Spleen (tissue), 11 donors: ENCODE data around the gene PCNX1. TPM values are rescaled to one million over a fixed set of nuclear protein-coding genes. Genes with fewer than 3 reads are reported as not detected.

ENCODE experiments used
- DNase-seq: peaks from one replicate; pipeline ENCODE4 v3.0.0-alpha.2; 2020
- H3K27ac ChIP-seq, 8 donors: fragments of 200-600 bp; sonication (generic) in 7 of 8; 1 replicate in 4 of 8; 2 replicates in 4 of 8; pipeline versions ENCODE4 v1.5.0 to v1.8.0; 2016 to 2021; ENCODE audit warnings: inconsistent platforms in 4 of 8, mild to moderate bottlenecking in 4 of 8, moderate library complexity in 1 of 8
- H3K27me3 ChIP-seq, 7 donors: fragments of 200-600 bp; sonication (generic) in 6 of 7; replicated peaks in 1 of 7; 1 replicate in 4 of 7; 2 replicates in 3 of 7; pipeline versions ENCODE4 v1.5.0 to v1.8.0; 2016 to 2021; ENCODE audit warnings: inconsistent platforms in 3 of 7, mild to moderate bottlenecking in 1 of 7
- H3K36me3 ChIP-seq, 6 donors: fragments of 200-600 bp; sonication (generic) in 5 of 6; 1 replicate in 4 of 6; 2 replicates in 2 of 6; pipeline versions ENCODE4 v1.5.0 to v1.8.0; 2016 to 2021; ENCODE audit warnings: inconsistent platforms in 2 of 6
- H3K4me1 ChIP-seq, 6 donors: fragments of 200-600 bp; sonication (generic) in 5 of 6; 1 replicate in 3 of 6; 2 replicates in 3 of 6; pipeline versions ENCODE4 v1.5.0 to v1.8.0; 2016 to 2021; ENCODE audit warnings: inconsistent platforms in 3 of 6
- H3K4me3 ChIP-seq, 8 donors: fragments of 200-600 bp; sonication (generic) in 7 of 8; 1 replicate in 4 of 8; 2 replicates in 4 of 8; pipeline versions ENCODE4 v1.5.0 to v1.8.0; 2016 to 2021; ENCODE audit warnings: inconsistent platforms in 4 of 8, mild to moderate bottlenecking in 4 of 8, moderate library complexity in 2 of 8
- H3K9me3 ChIP-seq, 8 donors: fragments of 200-600 bp; sonication (generic) in 7 of 8; 1 replicate in 4 of 8; 2 replicates in 4 of 8; pipeline versions ENCODE4 v1.5.0 to v1.8.0; 2016 to 2021; ENCODE audit warnings: inconsistent platforms in 4 of 8
- POLR2A ChIP-seq, 3 donors: fragments of 450-650 bp; IDR thresholded peaks; one replicate each; pipeline ENCODE4 v1.5.1; 2017; ENCODE audit warnings: antibody characterized with exemption in 3 of 3, mild to moderate bottlenecking in 1 of 3
- POLR2AphosphoS5 ChIP-seq, 3 donors: sonication (generic); formaldehyde crosslinking; IDR thresholded peaks; one replicate each; pipeline ENCODE4 v1.5.1; 2017; ENCODE audit warnings: antibody characterized with exemption in 3 of 3
- WGBS, 5 donors: extraction: QIAGEN DNeasy Blood & Tissue Kit in 3 of 5; methylation state at CpG; one replicate each; pipeline versions ENCODE4 v1.1.5 to v1.1.7; 2013 to 2018; 5-methylcytosine and 5-hydroxymethylcytosine counted together
- intact Hi-C: fragments of 100-400 bp; cut with DNase I; formaldehyde crosslinking; loops from one replicate; pipeline ENCODE4 v1.15.0; 2023; ENCODE audit warnings: low total_unique reads
- polyA plus RNA-seq, 3 donors: library from polyadenylated mRNA; stranded (reverse); fragments of 200-250 nt; gene quantifications; one replicate each; pipeline ENCODE4 v1.2.1, GENCODE V29; 2013
- total RNA-seq, 7 donors: library from RNA; depleted of rRNA in 3 of 7; stranded (reverse); fragments of >200 nt in 3 of 7; fragmentation: NEBNext Ultra II Directional in 4 of 7; extraction: Animal tissue kit (Norgen Biotek cat#: 25700) in 4 of 7; gene quantifications; one replicate each; pipeline versions ENCODE4 v1.1.0 to v1.2.1, GENCODE V29; 2016 to 2021
- TF ChIP-seq, protein P1 (sequence below), 11 experiments: fragments of 200-600 bp in 7 of 11; fragments of 450-650 bp in 4 of 11; sonication (generic) in 4 of 11; IDR thresholded peaks in 8 of 11; conservative IDR thresholded peaks in 3 of 11; 1 replicate in 7 of 11; 2 replicates in 4 of 11; pipeline versions ENCODE4 v1.4.0 to v1.8.0; 2016 to 2021; ENCODE audit warnings: antibody characterized with exemption in 11 of 11, inconsistent platforms in 4 of 11, mild to moderate bottlenecking in 1 of 11
- donor health status: healthy with polysubstance abuse.
- donor health status: DM: no; HTN: no; CAD: no; lungs with moderate emphysema.
- donor health status: DM: no; HTN: no; CAD: no.
- donor health status: Bipolar disorder and iron deficiency.
- donor health status: healthy.
- donor health status: DM: no; HTN: no; CAD: no.
- donor health status: DM: yes; HTN: yes; CAD: no.

The PCNX1 gene
- total and polyA plus RNA-seq, 10 donors, result 4.0 to 149 (median 100) TPM

DNA sequence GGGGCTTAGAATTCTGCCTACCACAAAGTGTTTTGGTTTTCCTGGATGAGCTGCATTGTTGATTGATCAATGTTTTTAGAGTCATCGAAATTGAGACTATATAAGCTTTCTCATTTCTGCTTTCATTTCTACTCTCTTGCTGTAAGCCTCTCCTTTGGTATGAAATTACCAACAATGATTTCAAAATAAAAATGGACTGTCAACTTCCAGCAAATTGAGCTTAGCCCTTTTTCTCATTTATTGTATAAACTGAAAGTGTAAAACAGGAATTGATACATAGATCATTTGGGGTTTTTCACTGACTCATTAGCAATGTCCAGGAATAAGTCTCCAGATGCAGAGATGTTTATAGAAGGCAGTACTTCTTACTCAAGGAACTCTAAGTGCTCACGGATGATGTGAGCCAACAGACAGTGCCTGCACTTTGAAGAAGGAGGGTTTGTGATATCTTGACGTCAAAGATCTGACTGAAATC lies 20.0 kb upstream of the PCNX1 start:
- WGBS, 5 donors, result 14 to 33% (median 26%) methylated on average over 3 of the region's 3 CpGs
- no peak for DNase-seq
- peaks cover 13 to 82% (median 66%) of the 10 kb centered on the region in 6 donors for H3K4me1 ChIP-seq
- no peak for TF ChIP-seq POLR2A (IDR thresholded peaks at IDR 0.05)
- TF ChIP-seq, protein P1, sequence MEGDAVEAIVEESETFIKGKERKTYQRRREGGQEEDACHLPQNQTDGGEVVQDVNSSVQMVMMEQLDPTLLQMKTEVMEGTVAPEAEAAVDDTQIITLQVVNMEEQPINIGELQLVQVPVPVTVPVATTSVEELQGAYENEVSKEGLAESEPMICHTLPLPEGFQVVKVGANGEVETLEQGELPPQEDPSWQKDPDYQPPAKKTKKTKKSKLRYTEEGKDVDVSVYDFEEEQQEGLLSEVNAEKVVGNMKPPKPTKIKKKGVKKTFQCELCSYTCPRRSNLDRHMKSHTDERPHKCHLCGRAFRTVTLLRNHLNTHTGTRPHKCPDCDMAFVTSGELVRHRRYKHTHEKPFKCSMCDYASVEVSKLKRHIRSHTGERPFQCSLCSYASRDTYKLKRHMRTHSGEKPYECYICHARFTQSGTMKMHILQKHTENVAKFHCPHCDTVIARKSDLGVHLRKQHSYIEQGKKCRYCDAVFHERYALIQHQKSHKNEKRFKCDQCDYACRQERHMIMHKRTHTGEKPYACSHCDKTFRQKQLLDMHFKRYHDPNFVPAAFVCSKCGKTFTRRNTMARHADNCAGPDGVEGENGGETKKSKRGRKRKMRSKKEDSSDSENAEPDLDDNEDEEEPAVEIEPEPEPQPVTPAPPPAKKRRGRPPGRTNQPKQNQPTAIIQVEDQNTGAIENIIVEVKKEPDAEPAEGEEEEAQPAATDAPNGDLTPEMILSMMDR (IDR thresholded peaks at IDR 0.05 in 8 of 11, conservative IDR thresholded peaks at IDR 0.05 in 3 of 11), result no peak
- intact Hi-C loops, result no loop called here
- H3K9me3 ChIP-seq, result no peaks in the 10 kb centered on the region
- H3K27ac ChIP-seq, result peak overlapping the region; percentile 28 to 91 (median 72)
- H3K4me3 ChIP-seq, result peak overlapping the region in 2 of 8 donors; percentile 14 to 24
- H3K27me3 ChIP-seq, result no peaks in the 10 kb centered on the region
- H3K36me3 ChIP-seq, result no peaks in the 10 kb centered on the region

DNA sequence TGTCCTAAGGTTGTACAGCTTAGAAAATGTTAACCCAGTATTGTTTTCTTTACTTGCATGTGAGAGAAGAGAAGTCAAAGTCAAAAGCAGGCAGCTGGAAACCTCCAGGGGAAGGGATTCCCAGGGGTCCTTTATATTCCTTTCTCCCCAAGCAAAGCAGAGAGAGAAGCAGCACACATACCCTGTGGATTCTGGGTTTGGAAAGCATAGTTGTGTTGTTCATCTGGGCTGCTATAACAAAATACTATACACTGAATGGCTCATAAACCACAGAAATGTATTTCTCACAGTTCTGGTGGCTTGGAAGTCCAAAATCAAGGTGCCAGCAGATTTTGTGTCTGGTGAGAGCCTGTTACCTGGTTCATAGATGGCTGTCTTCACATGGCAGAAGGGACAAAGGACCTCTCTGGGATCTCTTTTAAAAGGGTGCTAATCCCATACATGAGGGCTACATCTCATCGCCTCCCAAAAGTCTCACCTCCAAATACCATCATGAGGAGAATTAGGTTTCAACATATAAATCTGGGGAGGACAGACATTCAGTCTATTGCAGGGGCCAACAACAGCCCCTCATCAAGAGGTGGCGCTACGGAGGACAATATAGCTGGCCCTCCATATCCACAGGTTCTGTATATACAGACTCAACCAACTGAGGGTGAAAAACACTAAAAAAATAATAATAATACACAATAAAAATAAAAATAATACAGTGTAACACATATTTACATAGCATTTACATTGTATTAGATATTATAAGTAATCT lies 19.3 kb upstream of the PCNX1 start:
- intact Hi-C loops, result no loop called here
- H3K4me1 ChIP-seq, result peaks cover 13 to 76% (median 59%) of the 10 kb centered on the region in 6 donors
- no peaks in the 10 kb centered on the region for H3K9me3 ChIP-seq
- DNase-seq, result no peak
- WGBS, 5 donors, result 87 to 97% (median 94%) methylated on average over 3 of the region's 3 CpGs
- peak overlapping the region in 1 of 8 donors; percentile 24 for H3K4me3 ChIP-seq
- H3K27ac ChIP-seq, result peak overlapping the region; percentile 28 to 91 (median 72)
- TF ChIP-seq POLR2A (IDR thresholded peaks at IDR 0.05) (no peak), POLR2AphosphoS5 (IDR thresholded peaks at IDR 0.05) (no peak)
- TF ChIP-seq, protein P1 (IDR thresholded peaks at IDR 0.05 in 8 of 11, conservative IDR thresholded peaks at IDR 0.05 in 3 of 11), result no peak
- no peaks in the 10 kb centered on the region for H3K36me3 ChIP-seq
- H3K27me3 ChIP-seq, result no peaks in the 10 kb centered on the region

DNA sequence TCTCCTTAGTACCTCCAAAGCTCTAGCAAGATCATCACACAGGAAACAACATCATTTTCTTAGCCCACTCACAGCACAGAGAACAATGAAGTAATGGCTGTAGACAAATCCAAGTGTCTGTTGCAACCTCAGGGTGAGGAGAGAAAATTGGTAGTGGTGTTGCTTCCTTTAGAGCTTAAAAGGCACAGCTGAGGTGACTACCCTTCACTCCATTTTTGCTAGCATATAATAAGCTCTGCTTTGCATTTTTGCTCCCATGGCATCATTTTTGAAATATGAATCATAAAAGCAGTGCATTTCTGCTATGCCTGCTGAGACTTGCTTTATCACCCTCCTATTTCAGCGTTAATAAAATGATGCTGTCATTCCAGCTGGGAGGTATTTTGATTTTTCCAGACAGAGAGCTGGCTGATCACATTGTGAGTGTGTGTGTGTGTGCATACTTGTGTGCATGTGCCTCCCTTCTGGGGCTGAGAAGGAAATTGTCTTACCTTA lies 18.5 kb upstream of the PCNX1 start:
- peaks cover 0 to 3% (median 0%) of the 10 kb centered on the region in 7 donors for H3K27me3 ChIP-seq
- H3K36me3 ChIP-seq, result no peaks in the 10 kb centered on the region
- 76 to 91% (median 86%) methylated on average over 1 of the region's 1 CpG for WGBS, 5 donors
- H3K4me3 ChIP-seq, result no peak overlapping the region
- TF ChIP-seq POLR2A (IDR thresholded peaks at IDR 0.05) (no peak), POLR2AphosphoS5 (IDR thresholded peaks at IDR 0.05) (no peak)
- TF ChIP-seq, protein P1 (IDR thresholded peaks at IDR 0.05 in 8 of 11, conservative IDR thresholded peaks at IDR 0.05 in 3 of 11), result no peak
- peaks cover 13 to 72% (median 55%) of the 10 kb centered on the region in 6 donors for H3K4me1 ChIP-seq
- no peak for DNase-seq
- H3K9me3 ChIP-seq, result no peaks in the 10 kb centered on the region
- intact Hi-C loops, result no loop called here
- peak overlapping the region in 3 of 8 donors; percentile 88 to 91 (median 89) for H3K27ac ChIP-seq

DNA sequence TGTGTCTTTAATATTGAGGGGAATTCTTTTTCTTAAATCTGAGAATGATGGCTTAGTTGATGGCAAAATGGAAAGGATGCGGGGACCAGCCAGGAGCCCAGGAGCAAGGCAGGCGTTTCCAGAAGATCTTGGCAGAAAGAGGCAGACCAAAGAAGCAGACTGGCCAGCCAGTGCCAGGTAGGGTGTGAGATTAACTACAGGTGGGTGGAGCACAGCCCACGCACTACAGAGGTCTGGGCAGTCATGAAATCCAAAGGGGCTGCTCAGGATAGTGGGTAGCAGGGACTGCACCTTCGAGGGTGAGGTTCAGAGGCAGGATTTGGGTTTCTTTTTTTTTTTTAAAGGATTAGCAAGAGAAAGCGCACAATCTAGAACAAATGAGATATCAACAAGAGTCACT lies 17.7 kb upstream of the PCNX1 start:
- H3K9me3 ChIP-seq, result no peaks in the 10 kb centered on the region
- no peaks in the 10 kb centered on the region for H3K36me3 ChIP-seq
- DNase-seq, result no peak
- no peak overlapping the region for H3K4me3 ChIP-seq
- TF ChIP-seq, protein P1 (IDR thresholded peaks at IDR 0.05 in 8 of 11, conservative IDR thresholded peaks at IDR 0.05 in 3 of 11), result no peak
- TF ChIP-seq POLR2A (IDR thresholded peaks at IDR 0.05), result no peak
- no peak for TF ChIP-seq POLR2AphosphoS5 (IDR thresholded peaks at IDR 0.05)
- peaks cover 13 to 72% (median 53%) of the 10 kb centered on the region in 6 donors for H3K4me1 ChIP-seq
- WGBS, 5 donors, result 91 to 97% (median 93%) methylated on average over 5 of the region's 5 CpGs
- peaks cover 0 to 5% (median 0%) of the 10 kb centered on the region in 7 donors for H3K27me3 ChIP-seq
- intact Hi-C loops, result no loop called here
- peak overlapping the region in 1 of 8 donors; percentile 89 for H3K27ac ChIP-seq
